Femur (tissue), 1 donor: ENCODE data around the gene SLC37A3.
"Not testable (repeated sequence)": the region's sequence is repeated elsewhere in the genome, so short reads cannot be mapped to it uniquely, and the experiment has no call there.

Source experiments
- DNase-seq: peaks from one replicate; pipeline ENCODE4 v3.0.0-alpha.2; 2017

Gene SLC37A3

GRCh38 chr7:140342727-140343514 is 55.4 kb downstream of the SLC37A3 start:
- DNase-seq = peak; percentile 42

GRCh38 chr7:140338959-140339358 is 59.4 kb downstream of the SLC37A3 start:
- DNase-seq = not testable (repeated sequence)

GRCh38 chr7:140334341-140335057 is 63.8 kb downstream of the SLC37A3 start:
- DNase-seq = no peak

- no peak for DNase-seq
Measured at GRCh38 chr7:140333686-140334085, 64.6 kb downstream of the SLC37A3 start.

- no peak for DNase-seq
Measured at GRCh38 chr7:140333223-140333622, 65.1 kb downstream of the SLC37A3 start.

- no peak for DNase-seq
Measured at GRCh38 chr7:140330595-140330994, 67.7 kb downstream of the SLC37A3 start.

GRCh38 chr7:140330128-140330527 is 68.2 kb downstream of the SLC37A3 start:
- DNase-seq = no peak

- no peak for DNase-seq
Measured at GRCh38 chr7:140327261-140327661, 71.1 kb downstream of the SLC37A3 start.

- peak; percentile 82 for DNase-seq
Measured at GRCh38 chr7:140326116-140326928, 72.0 kb downstream of the SLC37A3 start.

- DNase-seq = no peak
Measured at GRCh38 chr7:140325600-140325999, 72.7 kb downstream of the SLC37A3 start.

GRCh38 chr7:140324714-140325113 is 73.6 kb downstream of the SLC37A3 start:
- no peak for DNase-seq

GRCh38 chr7:140322759-140323158 is 75.6 kb downstream of the SLC37A3 start:
- DNase-seq = no peak

- DNase-seq = not testable (repeated sequence)
Measured at GRCh38 chr7:140320078-140320477, 78.3 kb downstream of the SLC37A3 start.

GRCh38 chr7:140317999-140318398 is 80.3 kb downstream of the SLC37A3 start:
- no peak for DNase-seq

- no peak for DNase-seq
Measured at GRCh38 chr7:140317597-140317996, 80.7 kb downstream of the SLC37A3 start.

GRCh38 chr7:140316165-140316661 is 82.1 kb downstream of the SLC37A3 start:
- peak; percentile 33 for DNase-seq

- no peak for DNase-seq
Measured at GRCh38 chr7:140315498-140316164, 82.7 kb downstream of the SLC37A3 start.

- DNase-seq = no peak
Measured at GRCh38 chr7:140314573-140315480, 83.5 kb downstream of the SLC37A3 start.

- no peak for DNase-seq
Measured at GRCh38 chr7:140312141-140312846, 86.0 kb downstream of the SLC37A3 start.

GRCh38 chr7:140311128-140311527 is 87.2 kb downstream of the SLC37A3 start:
- not testable (repeated sequence) for DNase-seq
